ENCODE data around the gene WDCP.

GRCh38 chr2:24007693-24008092 is 39.5 kb downstream of the WDCP start:
- TF ChIP-seq CTCF (IDR thresholded peaks at IDR 0.05) (no peak), POLR2A (IDR thresholded peaks at IDR 0.05) (no peak)

Measured in body of pancreas (tissue), 4 donors.